CD4-positive, alpha-beta T cell treated with Interleukin-21 for 1 hour (primary cell): ENCODE results near the gene DAB1.
"Not testable (repeated sequence)": the region's sequence is repeated elsewhere in the genome, so short reads cannot be mapped to it uniquely, and the experiment has no call there.

Source experiments
- DNase-seq: peaks from one replicate; pipeline ENCODE4 v3.0.0-alpha.2; 2020

Gene DAB1

GRCh38 chr1:57111175-57111574 is 312.7 kb downstream of the DAB1 start:
- DNase-seq = no peak

GRCh38 chr1:57109883-57110282 is 314.0 kb downstream of the DAB1 start:
- DNase-seq = no peak

GRCh38 chr1:57109247-57109646 is 314.6 kb downstream of the DAB1 start:
- DNase-seq = no peak

GRCh38 chr1:57106296-57106695 is 317.6 kb downstream of the DAB1 start:
- no peak for DNase-seq

GRCh38 chr1:57102561-57103326 is 321.1 kb downstream of the DAB1 start:
- DNase-seq = no peak

- no peak for DNase-seq
Observed at GRCh38 chr1:57101209-57101608, 322.7 kb downstream of the DAB1 start.

GRCh38 chr1:57094749-57095148 is 329.1 kb downstream of the DAB1 start:
- DNase-seq = no peak

- DNase-seq = no peak
Observed at GRCh38 chr1:57093122-57093521, 330.7 kb downstream of the DAB1 start.

- DNase-seq = no peak
Observed at GRCh38 chr1:57091642-57092041, 332.2 kb downstream of the DAB1 start.

- no peak for DNase-seq
Observed at GRCh38 chr1:57089855-57090254, 334.0 kb downstream of the DAB1 start.

- DNase-seq = no peak
Observed at GRCh38 chr1:57089221-57089620, 334.6 kb downstream of the DAB1 start.

GRCh38 chr1:57088653-57089052 is 335.2 kb downstream of the DAB1 start:
- DNase-seq = no peak

- DNase-seq = not testable (repeated sequence)
Observed at GRCh38 chr1:57087660-57088059, 336.2 kb downstream of the DAB1 start.

GRCh38 chr1:57086154-57086553 is 337.7 kb downstream of the DAB1 start:
- DNase-seq = no peak

- DNase-seq = no peak
Observed at GRCh38 chr1:57084701-57085100, 339.2 kb downstream of the DAB1 start.

GRCh38 chr1:57082711-57083439 is 341.0 kb downstream of the DAB1 start:
- no peak for DNase-seq

- DNase-seq = no peak
Observed at GRCh38 chr1:57079454-57080157, 344.3 kb downstream of the DAB1 start.

- no peak for DNase-seq
Observed at GRCh38 chr1:57072401-57073110, 351.3 kb downstream of the DAB1 start.

GRCh38 chr1:57067863-57068262 is 356.0 kb downstream of the DAB1 start:
- DNase-seq = no peak

GRCh38 chr1:57066980-57067610 is 356.8 kb downstream of the DAB1 start:
- no peak for DNase-seq

- no peak for DNase-seq
Observed at GRCh38 chr1:57065442-57065841, 358.4 kb downstream of the DAB1 start.

- DNase-seq = no peak
Observed at GRCh38 chr1:57064379-57065140, 359.3 kb downstream of the DAB1 start.
